ENCODE measurements around the gene LEFTY1. TPM values are rescaled to one million over a fixed set of nuclear protein-coding genes. Genes with fewer than 3 reads are reported as not detected.

Gene LEFTY1
- total and polyA plus RNA-seq, 2 of the 13 experiments (the other 11 are each of a cell fraction or from before 2014, with no cell fraction given): 0.29 to 0.79 TPM

DNA sequence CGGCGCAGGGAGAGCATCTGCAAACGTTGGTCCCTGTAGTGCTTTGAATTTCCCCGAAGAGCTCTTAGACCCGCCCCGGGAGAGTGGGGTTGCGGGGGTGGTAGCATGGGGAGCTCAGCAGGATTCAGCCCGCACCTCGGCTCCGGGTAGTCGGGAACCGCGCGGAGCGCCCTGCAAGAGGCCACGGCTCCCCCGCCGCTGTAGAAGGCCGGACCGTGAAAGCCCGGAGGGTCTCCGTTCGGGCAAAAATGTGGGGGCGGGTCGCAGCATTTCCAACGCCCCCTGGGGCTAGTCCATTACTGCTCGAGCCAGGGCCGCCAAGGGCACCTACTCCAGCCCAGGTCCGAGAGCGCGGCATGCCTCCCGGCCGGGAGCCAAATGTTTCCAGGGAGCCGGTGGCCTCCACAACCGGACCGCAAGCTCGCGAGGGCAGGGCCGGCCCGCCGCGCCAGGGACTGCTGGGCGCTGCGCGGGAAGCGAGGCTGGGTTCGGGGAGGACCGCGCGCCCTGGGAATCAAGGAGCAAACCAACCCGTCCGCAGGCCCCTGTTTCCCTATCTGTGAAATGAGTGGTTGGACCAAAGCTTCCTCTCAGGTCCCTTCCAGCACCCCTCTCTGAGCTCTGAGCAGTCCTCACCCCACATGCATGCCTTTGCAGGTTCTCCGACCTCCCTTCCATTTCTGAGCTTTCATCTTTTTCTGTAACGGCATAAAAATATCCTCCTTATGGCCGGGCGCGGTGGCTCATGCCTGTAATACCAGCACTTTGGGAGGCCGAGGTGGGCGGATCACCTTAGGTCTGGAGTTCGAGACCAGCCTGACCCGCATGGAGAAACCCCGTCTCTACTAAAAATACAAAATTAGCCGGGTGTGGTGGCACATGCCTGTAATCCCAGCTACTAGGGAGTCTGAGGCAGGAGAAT lies 6.0 kb downstream of the LEFTY1 start (continued):
- TF ChIP-seq ZFP91 (CRISPR knock-in tag; IDR thresholded peaks at IDR 0.05; ENCODE audit: borderline replicate concordance): peak; percentile 75; the same call in 1 of the 2 replicates
- no peak for TF ChIP-seq ZNF382 (CRISPR knock-in tag; IDR thresholded peaks at IDR 0.05; ENCODE audit: borderline replicate concordance)
- no peak; the same call in 1 of the 2 replicates for TF ChIP-seq TFDP1 (CRISPR knock-in tag; IDR thresholded peaks at IDR 0.05; ENCODE audit: borderline replicate concordance)
- 0 out of 2 replicates have a peak, but pooled peaks have one; percentile 10 for TF ChIP-seq HOXD1 (CRISPR knock-in tag; IDR thresholded peaks at IDR 0.05)
- TF ChIP-seq RAD21 (CRISPR knock-in tag; IDR thresholded peaks at IDR 0.05): no peak
- TF ChIP-seq ZNF317 (CRISPR knock-in tag; IDR thresholded peaks at IDR 0.05): 0 out of 2 replicates have a peak, but pooled peaks have one; percentile 0
- TF ChIP-seq TEAD2 (CRISPR knock-in tag; IDR thresholded peaks at IDR 0.05): no peak
- peak in 1 of 2 experiments; percentile 11; a peak in 1 of 4 replicates for TF ChIP-seq POLR2A (IDR thresholded peaks at IDR 0.05; ENCODE audit: insufficient read depth in 1 of 2, low read depth in 2 of 2, low read length in 2 of 2)
- TF ChIP-seq, protein P1, sequence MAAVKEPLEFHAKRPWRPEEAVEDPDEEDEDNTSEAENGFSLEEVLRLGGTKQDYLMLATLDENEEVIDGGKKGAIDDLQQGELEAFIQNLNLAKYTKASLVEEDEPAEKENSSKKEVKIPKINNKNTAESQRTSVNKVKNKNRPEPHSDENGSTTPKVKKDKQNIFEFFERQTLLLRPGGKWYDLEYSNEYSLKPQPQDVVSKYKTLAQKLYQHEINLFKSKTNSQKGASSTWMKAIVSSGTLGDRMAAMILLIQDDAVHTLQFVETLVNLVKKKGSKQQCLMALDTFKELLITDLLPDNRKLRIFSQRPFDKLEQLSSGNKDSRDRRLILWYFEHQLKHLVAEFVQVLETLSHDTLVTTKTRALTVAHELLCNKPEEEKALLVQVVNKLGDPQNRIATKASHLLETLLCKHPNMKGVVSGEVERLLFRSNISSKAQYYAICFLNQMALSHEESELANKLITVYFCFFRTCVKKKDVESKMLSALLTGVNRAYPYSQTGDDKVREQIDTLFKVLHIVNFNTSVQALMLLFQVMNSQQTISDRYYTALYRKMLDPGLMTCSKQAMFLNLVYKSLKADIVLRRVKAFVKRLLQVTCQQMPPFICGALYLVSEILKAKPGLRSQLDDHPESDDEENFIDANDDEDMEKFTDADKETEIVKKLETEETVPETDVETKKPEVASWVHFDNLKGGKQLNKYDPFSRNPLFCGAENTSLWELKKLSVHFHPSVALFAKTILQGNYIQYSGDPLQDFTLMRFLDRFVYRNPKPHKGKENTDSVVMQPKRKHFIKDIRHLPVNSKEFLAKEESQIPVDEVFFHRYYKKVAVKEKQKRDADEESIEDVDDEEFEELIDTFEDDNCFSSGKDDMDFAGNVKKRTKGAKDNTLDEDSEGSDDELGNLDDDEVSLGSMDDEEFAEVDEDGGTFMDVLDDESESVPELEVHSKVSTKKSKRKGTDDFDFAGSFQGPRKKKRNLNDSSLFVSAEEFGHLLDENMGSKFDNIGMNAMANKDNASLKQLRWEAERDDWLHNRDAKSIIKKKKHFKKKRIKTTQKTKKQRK (IDR thresholded peaks at IDR 0.05; ENCODE audit: low read length): no peak
- no peak for TF ChIP-seq ZC3H13 (CRISPR knock-in tag; IDR thresholded peaks at IDR 0.05)
- TF ChIP-seq GATA4 (IDR thresholded peaks at IDR 0.05; ENCODE audit: borderline replicate concordance, low read depth): no peak
- TF ChIP-seq, protein P2, sequence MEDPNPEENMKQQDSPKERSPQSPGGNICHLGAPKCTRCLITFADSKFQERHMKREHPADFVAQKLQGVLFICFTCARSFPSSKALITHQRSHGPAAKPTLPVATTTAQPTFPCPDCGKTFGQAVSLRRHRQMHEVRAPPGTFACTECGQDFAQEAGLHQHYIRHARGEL (CRISPR knock-in tag; IDR thresholded peaks at IDR 0.05): no peak
- TF ChIP-seq ZBTB34 (CRISPR knock-in tag; IDR thresholded peaks at IDR 0.05): no peak
- 0 out of 2 replicates have a peak, but pooled peaks have one; percentile 15 for TF ChIP-seq MEF2D (CRISPR knock-in tag; IDR thresholded peaks at IDR 0.05)
- no peak for TF ChIP-seq IRF9 (CRISPR knock-in tag; IDR thresholded peaks at IDR 0.05; ENCODE audit: borderline replicate concordance)
- TF ChIP-seq ZNF770 (CRISPR knock-in tag; IDR thresholded peaks at IDR 0.05): peak; percentile 56; the same call in 1 of the 2 replicates
